H1 (cell line): ENCODE results near the gene EGFR. TPM values are rescaled to one million over a fixed set of nuclear protein-coding genes. Genes with fewer than 3 reads are reported as not detected.

Experiments
- CEBPB ChIP-seq: IDR thresholded peaks from 2 replicates; pipeline ENCODE4 v1.6.1; 2012; ENCODE audit warnings: low read depth, low read length
- GTF2F1 ChIP-seq: IDR thresholded peaks from 2 replicates; pipeline ENCODE4 v1.6.1; 2012; ENCODE audit warnings: low read depth, low read length, improper control_type of control experiment, borderline replicate concordance
- SAP30 ChIP-seq: fragments of 300-600 bp; sonication (generic); IDR thresholded peaks from 2 replicates; pipeline ENCODE4 v1.7.1; 2012; ENCODE audit warnings: low read length, moderate library complexity, mild to moderate bottlenecking, inconsistent platforms; ENCODE audit not compliant: insufficient read depth, insufficient replicate concordance
- SP1 ChIP-seq: IDR thresholded peaks from 2 replicates; pipeline ENCODE4 v1.6.1; 2011; ENCODE audit warnings: low read depth, low read length
- polyA plus RNA-seq, 7 experiments: library from polyadenylated mRNA; depleted of rRNA in 3 of 7; stranded (reverse) in 5 of 7; unstranded in 2 of 7; fragments of >200 nt in 5 of 7; fragments of 200-250 nt in 2 of 7; gene quantifications; 1 replicate in 5 of 7; 2 replicates in 1 of 7; 4 replicates in 1 of 7; pipeline versions ENCODE4 v1.2.1 to v1.2.3, GENCODE V29; 2011 to 2013; ENCODE audit warnings: missing spikeins in 2 of 7, mixed read lengths in 2 of 7
- total RNA-seq: library from RNA; stranded (reverse); fragmentation: NEBNext Ultra II Directional; extraction: Animal tissue kit (Norgen Biotek cat#: 25700); gene quantifications from 2 replicates; pipeline ENCODE4 v1.2.1, GENCODE V29; 2021

The EGFR gene
- total and polyA plus RNA-seq, 2 of the 8 experiments (the other 6 are each of a cell fraction or from before 2014, with no cell fraction given) = 1.9 to 5.8 TPM

GRCh38 chr7:55082228-55082603 is 63.4 kb downstream of the EGFR start (continued):
- no peak for TF ChIP-seq SAP30
- no peak for TF ChIP-seq CEBPB
- no peak for TF ChIP-seq GTF2F1
- TF ChIP-seq SP1 = no peak
